GM13976 (cell line): ENCODE measurements around the gene TAS1R1.

Experiments used
- DNase-seq: peaks from one replicate; pipeline ENCODE4 v3.0.0; 2012; ENCODE audit warnings: low spot score
- in situ Hi-C: fragments of 300-500 bp; cut with MboI; formaldehyde crosslinking; loops from one replicate; pipeline ENCODE4 v1.12.0; 2022; ENCODE audit warnings: low sequenced_read_pairs, mixed read lengths, inconsistent platforms; ENCODE audit not compliant: unreplicated experiment
- TF ChIP-seq, protein P1 (sequence below): IDR thresholded peaks from 2 replicates; pipeline ENCODE4 v1.5.1; 2012; ENCODE audit warnings: borderline replicate concordance, mild to moderate bottlenecking; ENCODE audit not compliant: insufficient read depth; ENCODE audit errors: extremely low read depth, missing control alignments, control extremely low read depth

Gene TAS1R1

DNA sequence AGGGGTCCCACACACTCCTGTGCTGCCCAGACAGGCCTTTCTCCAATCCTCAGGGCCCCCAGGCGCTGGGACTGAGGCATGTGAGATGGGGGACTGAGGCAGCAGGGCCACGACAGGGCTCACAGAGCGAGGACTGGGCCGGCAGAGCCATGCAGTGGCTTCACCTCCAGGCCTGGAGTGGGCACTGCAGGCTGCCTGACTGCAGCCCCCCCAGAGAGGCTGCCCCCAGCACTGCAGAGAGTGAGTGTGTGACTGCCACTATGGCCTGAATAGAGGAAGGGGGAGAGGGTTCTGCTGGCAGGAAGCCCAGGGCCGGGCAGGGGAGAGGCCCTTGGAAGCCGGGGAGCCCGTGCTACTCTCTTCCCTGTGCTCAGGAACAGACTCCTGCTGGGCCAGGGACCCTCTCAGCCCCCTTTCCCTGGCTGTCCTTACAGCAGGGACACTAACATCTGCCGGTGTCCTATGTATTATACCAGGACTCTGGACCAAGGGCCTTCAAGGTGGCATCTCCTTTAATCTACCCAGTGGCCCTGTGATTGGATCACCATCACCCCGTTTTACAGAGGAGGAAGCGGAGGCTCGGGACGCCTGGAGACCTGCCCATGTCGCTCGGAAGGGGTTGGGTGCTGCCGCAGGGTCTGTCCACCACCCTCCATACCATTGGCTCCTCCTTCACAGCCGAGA is 43.4 kb upstream of the TAS1R1 start:
- in situ Hi-C loops, result no loop called here
- no peak for DNase-seq
- TF ChIP-seq, protein P1, sequence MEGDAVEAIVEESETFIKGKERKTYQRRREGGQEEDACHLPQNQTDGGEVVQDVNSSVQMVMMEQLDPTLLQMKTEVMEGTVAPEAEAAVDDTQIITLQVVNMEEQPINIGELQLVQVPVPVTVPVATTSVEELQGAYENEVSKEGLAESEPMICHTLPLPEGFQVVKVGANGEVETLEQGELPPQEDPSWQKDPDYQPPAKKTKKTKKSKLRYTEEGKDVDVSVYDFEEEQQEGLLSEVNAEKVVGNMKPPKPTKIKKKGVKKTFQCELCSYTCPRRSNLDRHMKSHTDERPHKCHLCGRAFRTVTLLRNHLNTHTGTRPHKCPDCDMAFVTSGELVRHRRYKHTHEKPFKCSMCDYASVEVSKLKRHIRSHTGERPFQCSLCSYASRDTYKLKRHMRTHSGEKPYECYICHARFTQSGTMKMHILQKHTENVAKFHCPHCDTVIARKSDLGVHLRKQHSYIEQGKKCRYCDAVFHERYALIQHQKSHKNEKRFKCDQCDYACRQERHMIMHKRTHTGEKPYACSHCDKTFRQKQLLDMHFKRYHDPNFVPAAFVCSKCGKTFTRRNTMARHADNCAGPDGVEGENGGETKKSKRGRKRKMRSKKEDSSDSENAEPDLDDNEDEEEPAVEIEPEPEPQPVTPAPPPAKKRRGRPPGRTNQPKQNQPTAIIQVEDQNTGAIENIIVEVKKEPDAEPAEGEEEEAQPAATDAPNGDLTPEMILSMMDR, result no peak

DNA sequence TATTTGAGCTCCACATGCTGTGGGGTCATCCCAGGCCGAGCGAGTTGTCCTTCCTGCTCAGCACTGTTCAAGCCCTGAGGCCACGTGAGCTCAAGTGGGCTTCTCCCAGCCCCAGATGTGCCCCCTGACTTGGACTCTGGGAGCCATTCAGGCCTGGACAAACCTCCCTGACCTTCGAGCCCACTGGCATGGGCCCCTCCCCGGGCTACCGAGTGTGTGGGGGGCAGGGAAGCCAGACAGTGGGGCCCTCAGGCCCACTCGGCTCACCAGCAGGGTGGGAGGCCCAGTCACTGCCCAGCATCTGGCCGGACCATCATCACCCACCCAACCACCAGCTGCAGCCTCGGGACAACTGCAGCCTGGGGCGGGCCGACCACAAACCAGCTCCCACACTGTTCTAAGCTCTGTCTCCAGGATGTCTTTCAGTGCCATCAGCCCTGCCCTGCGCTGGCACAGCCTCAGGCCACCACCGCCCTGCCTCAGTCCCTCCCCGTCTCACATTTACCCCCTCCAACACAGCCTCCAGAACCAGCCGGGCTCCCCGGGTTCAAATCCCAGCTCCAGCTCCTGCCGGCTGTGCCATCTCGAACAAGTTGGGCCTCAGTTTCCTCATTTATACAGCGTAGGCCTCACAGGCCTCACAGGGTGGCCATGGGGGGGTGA is 42.7 kb upstream of the TAS1R1 start:
- in situ Hi-C loops, result no loop called here
- no peak for DNase-seq
- TF ChIP-seq, protein P1, result no peak

- TF ChIP-seq, protein P1, result no peak
- DNase-seq, result no peak
- in situ Hi-C loops, result no loop called here
Observed at GRCh38 chr1:6512908-6513280, 42.2 kb upstream of the TAS1R1 start.

DNA sequence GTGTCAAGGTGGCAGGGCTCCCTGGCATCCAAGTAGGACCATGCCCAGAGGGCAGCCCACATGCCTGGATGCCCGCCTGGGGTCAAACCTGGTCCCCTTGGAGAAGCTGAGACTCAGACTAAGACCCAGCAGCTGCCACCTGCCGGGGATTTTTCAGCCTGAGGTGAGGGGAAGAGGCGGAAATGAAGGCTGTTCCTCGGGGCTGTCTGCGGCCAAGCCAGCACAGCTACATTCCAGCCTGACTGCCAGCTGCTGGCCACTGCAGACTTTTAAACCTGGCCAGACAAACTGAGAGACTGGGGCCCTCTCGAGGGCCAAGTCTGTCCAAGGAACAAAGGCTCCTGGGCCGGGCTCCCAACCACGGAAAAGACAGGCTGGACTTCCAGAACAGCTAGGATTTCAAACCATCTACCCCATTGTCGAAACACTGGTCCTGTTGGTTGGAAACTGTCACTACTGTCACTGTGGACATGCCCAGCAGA is 41.7 kb upstream of the TAS1R1 start:
- TF ChIP-seq, protein P1, result no peak
- DNase-seq, result no peak
- in situ Hi-C loops, result no loop called here

DNA sequence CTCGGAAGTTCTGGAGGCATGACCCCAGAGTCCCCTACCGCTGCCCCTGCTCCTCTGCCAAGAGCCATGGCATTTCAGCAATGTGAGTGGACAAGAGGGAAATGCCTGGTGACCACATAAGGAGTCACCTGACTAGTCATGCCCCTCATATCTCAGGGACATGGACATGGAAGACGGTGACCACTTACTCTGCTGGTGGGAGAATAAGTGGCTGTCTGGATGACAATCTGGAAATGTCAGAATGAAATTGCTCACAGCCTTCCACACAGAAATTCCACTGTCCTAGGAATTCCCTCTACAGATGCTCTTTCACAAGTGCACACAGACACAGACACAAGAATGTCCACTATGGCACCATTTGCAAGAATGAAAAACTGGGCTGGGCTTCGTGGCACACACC is 39.3 kb upstream of the TAS1R1 start:
- in situ Hi-C loops, result no loop called here
- no peak for DNase-seq
- TF ChIP-seq, protein P1, result no peak

- TF ChIP-seq, protein P1, result no peak
- in situ Hi-C loops, result no loop called here
- no peak for DNase-seq
Observed at GRCh38 chr1:6517435-6517851, 37.7 kb upstream of the TAS1R1 start.
